ENCODE measurements around the gene LRRFIP2. TPM values are rescaled to one million over a fixed set of nuclear protein-coding genes. Genes with fewer than 3 reads are reported as not detected.

The LRRFIP2 gene
- total and polyA plus RNA-seq, 8 donors: 25.9 to 131 (median 39.0) TPM

DNA sequence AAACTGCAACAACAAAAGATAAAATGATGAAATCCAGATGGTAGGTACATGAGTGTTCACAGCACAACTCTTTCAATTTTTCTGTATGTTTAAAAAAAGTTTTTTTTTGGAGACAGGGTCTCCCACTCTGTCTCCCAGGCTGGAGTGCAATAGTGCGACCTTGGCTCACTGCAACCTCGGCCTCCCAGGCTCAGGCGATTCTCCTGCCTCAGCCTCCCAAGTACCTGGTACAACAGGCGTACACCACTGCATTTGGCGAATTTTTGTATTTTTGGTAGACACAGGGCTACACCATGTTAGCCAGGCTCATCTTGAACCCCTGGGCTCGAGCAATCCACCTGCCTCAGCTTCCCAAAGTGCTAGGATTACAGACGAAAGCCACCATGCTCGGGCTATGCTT lies 18.6 kb downstream of the LRRFIP2 start:
- no peaks in the 10 kb centered on the region for H3K27me3 ChIP-seq
- H3K4me1 ChIP-seq: peaks cover 0 to 12% (median 4%) of the 10 kb centered on the region in 4 donors
- peaks cover 0 to 46% (median 18%) of the 10 kb centered on the region in 4 donors for H3K36me3 ChIP-seq
- no peak overlapping the region for H3K27ac ChIP-seq
- TF ChIP-seq POLR2AphosphoS5 (IDR thresholded peaks at IDR 0.05) (no peak), EP300 (IDR thresholded peaks at IDR 0.05) (no peak), POLR2A (IDR thresholded peaks at IDR 0.05) (no peak)
- TF ChIP-seq, protein P1, sequence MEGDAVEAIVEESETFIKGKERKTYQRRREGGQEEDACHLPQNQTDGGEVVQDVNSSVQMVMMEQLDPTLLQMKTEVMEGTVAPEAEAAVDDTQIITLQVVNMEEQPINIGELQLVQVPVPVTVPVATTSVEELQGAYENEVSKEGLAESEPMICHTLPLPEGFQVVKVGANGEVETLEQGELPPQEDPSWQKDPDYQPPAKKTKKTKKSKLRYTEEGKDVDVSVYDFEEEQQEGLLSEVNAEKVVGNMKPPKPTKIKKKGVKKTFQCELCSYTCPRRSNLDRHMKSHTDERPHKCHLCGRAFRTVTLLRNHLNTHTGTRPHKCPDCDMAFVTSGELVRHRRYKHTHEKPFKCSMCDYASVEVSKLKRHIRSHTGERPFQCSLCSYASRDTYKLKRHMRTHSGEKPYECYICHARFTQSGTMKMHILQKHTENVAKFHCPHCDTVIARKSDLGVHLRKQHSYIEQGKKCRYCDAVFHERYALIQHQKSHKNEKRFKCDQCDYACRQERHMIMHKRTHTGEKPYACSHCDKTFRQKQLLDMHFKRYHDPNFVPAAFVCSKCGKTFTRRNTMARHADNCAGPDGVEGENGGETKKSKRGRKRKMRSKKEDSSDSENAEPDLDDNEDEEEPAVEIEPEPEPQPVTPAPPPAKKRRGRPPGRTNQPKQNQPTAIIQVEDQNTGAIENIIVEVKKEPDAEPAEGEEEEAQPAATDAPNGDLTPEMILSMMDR (IDR thresholded peaks at IDR 0.05): no peak
- no peak overlapping the region for H3K4me3 ChIP-seq
- H3K9me3 ChIP-seq: no peaks in the 10 kb centered on the region
- 96 to 97% (median 97%) methylated on average over 8 of the region's 8 CpGs for WGBS, 5 donors
- no peak for DNase-seq
- intact Hi-C loops (cut with DNase I; ENCODE audit: low total_unique reads): no loop called here

DNA sequence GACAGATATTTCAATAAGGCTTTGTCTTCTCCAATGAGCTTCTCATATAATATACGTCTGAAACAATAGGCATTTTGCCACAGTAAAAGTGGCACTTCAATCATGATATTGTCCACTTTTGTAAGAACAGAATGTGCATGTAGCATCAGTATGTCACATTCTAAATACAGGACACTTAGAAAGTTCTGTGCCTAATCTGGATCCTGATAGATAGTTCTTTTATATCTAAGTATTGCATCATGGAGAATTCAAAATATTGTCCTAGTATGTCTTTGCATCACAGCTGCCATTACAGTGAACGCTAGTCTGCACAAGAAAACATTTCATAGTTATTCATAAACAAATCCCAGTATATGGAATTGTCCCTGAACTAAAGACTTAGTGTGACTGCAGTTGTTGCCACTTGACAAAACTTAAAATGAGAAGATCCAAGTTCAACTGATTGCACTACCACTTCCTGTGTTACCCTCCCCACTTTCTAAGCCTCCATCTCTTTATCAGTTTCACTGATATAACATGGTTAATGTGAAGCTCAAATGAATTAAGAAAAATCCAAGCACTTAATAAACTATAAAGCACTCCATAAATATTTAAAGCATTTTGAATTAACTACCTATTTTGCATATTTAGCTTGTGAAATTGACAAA lies 19.6 kb downstream of the LRRFIP2 start:
- TF ChIP-seq, protein P1 (IDR thresholded peaks at IDR 0.05): no peak
- no peak for TF ChIP-seq POLR2A (IDR thresholded peaks at IDR 0.05)
- intact Hi-C loops (cut with DNase I; ENCODE audit: low total_unique reads): no loop called here

DNA sequence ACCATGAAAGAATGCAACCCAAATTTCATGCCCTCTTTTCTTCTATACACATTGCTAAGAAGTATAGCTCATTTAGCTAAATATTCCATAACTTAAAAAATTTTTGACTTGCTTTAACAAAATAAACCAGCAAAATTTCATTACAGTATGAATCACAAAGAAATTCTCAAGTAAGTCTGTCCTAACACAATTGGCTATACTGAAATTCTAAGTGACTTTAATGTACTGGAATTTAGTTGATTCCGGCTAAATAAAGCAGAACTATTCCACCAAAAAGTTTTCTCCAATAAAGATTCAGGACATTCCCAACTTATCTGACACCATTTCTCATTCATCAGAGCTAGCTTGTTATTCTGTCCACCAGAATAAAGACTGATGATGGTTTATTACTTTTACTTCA lies 23.8 kb downstream of the LRRFIP2 start:
- intact Hi-C loops (cut with DNase I; ENCODE audit: low total_unique reads): no loop called here
- Histone ChIP-seq H3K4me3 (no peak overlapping the region), H3K4me1 (peaks cover 0 to 24% (median 8%) of the 10 kb centered on the region in 4 donors), H3K27ac (no peak overlapping the region), H3K27me3 (no peaks in the 10 kb centered on the region), H3K9me3 (no peaks in the 10 kb centered on the region), H3K36me3 (peaks cover 7 to 59% (median 40%) of the 10 kb centered on the region in 4 donors)
- no peak for TF ChIP-seq EP300 (IDR thresholded peaks at IDR 0.05)
- TF ChIP-seq, protein P1 (IDR thresholded peaks at IDR 0.05): no peak
- no peak for TF ChIP-seq POLR2A (IDR thresholded peaks at IDR 0.05)
- TF ChIP-seq POLR2AphosphoS5 (IDR thresholded peaks at IDR 0.05): no peak
- WGBS, 5 donors: 96 to 100% (median 99%) methylated on average over 1 of the region's 1 CpG
- DNase-seq: no peak

More for the DNA sequence above, 19.6 kb downstream of the LRRFIP2 start:
- Histone ChIP-seq H3K4me3 (no peak overlapping the region), H3K9me3 (no peaks in the 10 kb centered on the region), H3K36me3 (peaks cover 0 to 36% (median 16%) of the 10 kb centered on the region in 4 donors), H3K27ac (no peak overlapping the region), H3K4me1 (peaks cover 0 to 12% (median 4%) of the 10 kb centered on the region in 4 donors), H3K27me3 (no peaks in the 10 kb centered on the region)
- DNase-seq: no peak
- 78 to 89% (median 88%) methylated on average over 2 of the region's 2 CpGs for WGBS, 5 donors

DNA sequence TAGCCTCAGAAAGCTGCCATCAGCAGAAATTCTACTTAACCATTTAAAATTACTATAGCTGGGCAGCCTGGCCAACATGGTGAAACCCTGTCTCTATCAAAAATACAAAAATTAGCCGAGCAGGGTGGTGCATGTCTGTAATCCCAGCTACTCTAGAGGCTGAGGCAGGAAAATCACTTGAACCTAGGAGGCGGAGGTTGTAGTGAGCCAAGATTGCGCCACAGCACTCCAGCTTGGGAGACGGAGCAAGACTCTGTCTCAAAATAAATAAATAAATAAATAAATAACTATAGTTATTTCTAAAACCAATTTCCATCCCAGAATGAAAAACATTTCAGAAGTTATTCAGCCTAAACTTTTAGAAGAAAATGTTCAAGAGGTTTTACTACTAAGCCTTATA lies 25.1 kb downstream of the LRRFIP2 start:
- H3K27me3 ChIP-seq: no peaks in the 10 kb centered on the region
- H3K9me3 ChIP-seq: no peaks in the 10 kb centered on the region
- peaks cover 7 to 58% (median 40%) of the 10 kb centered on the region in 4 donors for H3K36me3 ChIP-seq
- WGBS, 5 donors: 77 to 93% (median 87%) methylated on average over 4 of the region's 4 CpGs
- no peak for DNase-seq
- TF ChIP-seq EP300 (IDR thresholded peaks at IDR 0.05): no peak
- no peak for TF ChIP-seq POLR2A (IDR thresholded peaks at IDR 0.05)
- TF ChIP-seq POLR2AphosphoS5 (IDR thresholded peaks at IDR 0.05): no peak
- TF ChIP-seq, protein P1 (IDR thresholded peaks at IDR 0.05): no peak
- no peak overlapping the region for H3K27ac ChIP-seq
- no peak overlapping the region for H3K4me3 ChIP-seq
- peaks cover 0 to 29% (median 10%) of the 10 kb centered on the region in 4 donors for H3K4me1 ChIP-seq
- intact Hi-C loops (cut with DNase I; ENCODE audit: low total_unique reads): no loop called here
